Epidermal melanocyte (primary cell): Measurements from ENCODE around the gene SELP.

Source experiments
- DNase-seq: peaks from one replicate; pipeline ENCODE4 v3.0.0; 2011; ENCODE audit warnings: low spot score; ENCODE audit not compliant: insufficient read length

Gene SELP

DNA sequence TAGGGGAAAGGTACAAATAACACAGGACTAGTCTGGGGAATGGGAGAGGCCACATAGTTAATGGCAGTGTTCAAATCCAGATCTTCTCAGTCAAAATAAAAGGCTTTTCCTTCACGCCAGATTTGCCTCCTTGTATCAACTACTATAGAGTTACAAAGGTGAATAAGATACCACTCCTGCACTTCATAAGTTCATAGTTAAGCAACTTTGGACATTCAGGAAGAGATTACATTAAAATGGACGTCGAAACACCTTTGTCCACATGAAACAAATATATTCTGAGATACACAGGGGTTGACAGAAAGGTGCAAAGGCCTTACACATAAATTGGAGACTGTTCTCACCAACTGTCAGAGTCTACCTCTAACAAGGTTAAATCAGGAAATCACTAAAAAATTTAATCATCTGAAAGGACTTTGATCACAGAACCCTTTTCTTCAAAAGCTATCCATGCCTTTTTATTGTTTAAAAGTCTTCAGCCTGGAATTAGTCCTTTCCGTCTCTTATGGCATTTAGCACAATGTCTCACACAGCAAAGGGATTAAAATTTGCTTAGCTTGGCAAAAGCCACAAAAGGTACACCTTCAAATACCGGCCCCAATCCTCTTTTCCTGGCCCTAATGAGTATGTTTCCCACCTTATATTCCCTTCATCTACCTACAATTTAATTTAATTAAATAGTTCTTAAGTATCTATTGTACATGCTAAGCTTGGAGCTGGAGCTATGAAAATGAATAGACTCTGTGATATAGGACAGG lies 51.8 kb downstream of the SELP start:
- DNase-seq: no peak

GRCh38 chr1:169576935-169577331 lies 53.0 kb downstream of the SELP start:
- no peak for DNase-seq

GRCh38 chr1:169576241-169576934 lies 53.5 kb downstream of the SELP start:
- no peak for DNase-seq

DNA sequence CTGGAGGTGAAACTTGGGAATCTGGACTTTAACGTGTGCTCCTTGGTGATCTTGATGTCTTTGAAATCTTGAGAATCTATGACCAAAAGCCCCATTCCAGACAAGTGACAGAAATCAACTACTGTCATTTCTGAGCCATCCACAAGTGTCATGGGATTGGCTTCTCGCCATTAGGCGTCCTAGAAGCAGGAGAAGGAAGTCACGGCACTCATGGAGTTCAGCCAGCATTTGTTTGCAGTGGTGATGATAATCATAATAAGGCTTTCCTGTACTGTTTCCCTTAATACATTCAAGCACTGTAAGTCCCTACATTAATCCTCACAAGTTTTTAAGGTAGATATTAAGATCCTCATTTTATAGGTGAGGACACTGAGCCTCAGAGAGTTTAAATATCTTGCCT lies 55.6 kb downstream of the SELP start:
- no peak for DNase-seq

GRCh38 chr1:169572187-169572586 lies 57.7 kb downstream of the SELP start:
- no peak for DNase-seq

- no peak for DNase-seq
Measured at GRCh38 chr1:169571450-169571849, 58.5 kb downstream of the SELP start.

- DNase-seq: no peak
Measured at GRCh38 chr1:169570172-169570574, 59.8 kb downstream of the SELP start.

DNA sequence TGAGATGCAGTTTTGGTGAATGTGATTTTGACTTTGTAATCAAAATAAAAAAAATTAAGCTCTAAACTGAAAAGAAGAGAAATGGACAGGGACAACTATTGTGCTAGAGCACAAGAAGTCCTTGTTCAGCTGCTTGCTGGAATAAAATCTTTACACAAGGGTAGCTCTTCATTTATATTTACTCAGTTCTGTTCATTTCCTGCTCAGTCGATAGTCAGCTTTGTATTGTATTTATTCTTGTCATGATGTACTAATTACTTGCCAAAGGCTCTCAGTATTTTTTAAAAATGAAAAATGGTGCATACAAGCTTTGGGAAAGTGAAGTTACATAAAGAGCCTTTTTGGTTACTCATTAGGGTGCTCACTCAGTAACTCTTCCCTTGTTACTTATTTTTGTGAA lies 61.4 kb downstream of the SELP start:
- no peak for DNase-seq

- no peak for DNase-seq
Measured at GRCh38 chr1:169565335-169566271, 64.3 kb downstream of the SELP start.

DNA sequence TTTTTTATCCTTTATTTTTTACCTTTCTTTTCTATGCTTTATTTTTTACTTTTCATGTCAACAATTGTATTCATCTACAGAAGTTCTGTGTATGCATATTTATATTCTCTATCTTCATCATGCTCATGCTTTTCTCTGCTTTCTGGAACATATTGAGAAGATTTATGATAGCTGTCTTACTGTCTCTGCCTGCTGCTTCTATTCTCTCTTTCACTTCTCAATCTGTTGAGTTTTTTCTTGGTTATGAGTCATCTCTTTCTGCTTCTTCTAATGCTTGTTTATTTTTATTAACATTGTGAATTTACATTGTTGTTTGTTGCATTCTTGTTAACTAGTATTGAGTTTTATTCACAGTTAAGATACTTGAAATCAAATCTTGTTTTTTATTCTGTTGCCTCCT lies 66.3 kb downstream of the SELP start:
- DNase-seq: no peak

- no peak for DNase-seq
Measured at GRCh38 chr1:169563019-169563615, 66.8 kb downstream of the SELP start.

GRCh38 chr1:169561692-169562091 lies 68.2 kb downstream of the SELP start:
- no peak for DNase-seq

DNA sequence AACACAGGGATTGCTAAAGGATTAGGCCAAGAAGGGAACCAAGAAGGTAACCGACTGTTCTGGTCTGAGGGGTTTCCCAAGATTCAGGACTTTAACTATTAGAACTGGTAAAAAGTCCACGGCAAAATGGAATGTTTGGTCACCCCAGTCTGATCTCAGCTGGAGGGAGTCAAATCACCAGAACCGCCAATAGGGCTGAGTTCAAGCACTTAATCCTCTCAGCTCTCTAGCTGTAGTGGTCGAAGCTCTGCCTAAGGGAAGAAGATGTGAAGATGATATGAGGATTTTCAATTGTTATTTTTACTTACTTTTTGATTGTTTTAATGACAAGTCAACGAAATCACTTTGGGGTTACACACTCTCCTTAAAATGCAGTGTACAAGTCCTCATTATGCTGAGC lies 72.8 kb downstream of the SELP start:
- no peak for DNase-seq

- no peak for DNase-seq
Measured at GRCh38 chr1:169550294-169550693, 79.6 kb downstream of the SELP start.

DNA sequence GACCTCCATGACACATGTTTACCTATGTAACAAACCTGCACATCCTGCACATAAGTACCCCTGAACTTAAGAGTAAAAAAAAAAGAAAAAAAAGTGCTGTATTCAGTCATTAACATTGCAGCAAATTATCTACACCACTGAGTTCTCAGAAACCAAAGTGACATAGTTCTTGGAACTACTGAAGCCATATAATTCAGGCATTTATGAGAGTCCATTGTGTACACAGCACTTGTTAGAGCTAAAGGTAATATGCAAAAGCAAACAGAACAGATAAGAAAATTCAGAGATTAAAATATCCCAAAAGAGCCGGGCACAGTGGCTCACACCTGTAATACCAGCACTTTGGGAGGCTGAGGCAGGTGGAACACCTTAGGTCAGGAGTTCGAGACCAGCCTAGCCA lies 81.6 kb downstream of the SELP start:
- DNase-seq: no peak

GRCh38 chr1:169546087-169546995 lies 83.6 kb downstream of the SELP start:
- no peak for DNase-seq

DNA sequence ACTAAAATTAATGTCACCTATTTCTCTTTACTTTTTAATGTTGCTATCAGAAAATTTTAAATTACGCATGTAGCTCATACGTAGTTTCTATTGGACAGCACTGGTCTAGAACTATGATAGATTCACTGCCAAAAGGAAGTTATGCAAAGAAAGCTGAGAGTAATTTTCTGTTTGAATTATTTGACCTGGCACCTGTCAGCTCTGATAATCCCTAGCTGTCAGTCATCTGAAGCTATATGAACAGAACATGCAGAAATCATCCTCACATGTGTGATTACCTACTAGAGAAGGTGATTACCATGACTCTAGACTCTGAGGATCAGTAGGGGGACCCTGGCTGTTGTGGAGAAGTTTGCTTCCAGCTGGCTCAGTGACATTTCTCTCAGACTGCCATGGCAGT lies 84.5 kb downstream of the SELP start:
- no peak for DNase-seq

- DNase-seq: no peak
Measured at GRCh38 chr1:169538998-169539871, 90.7 kb downstream of the SELP start.
